HG03064 (cell line): ENCODE data around the gene SORBS1.

ENCODE experiments used
- ATAC-seq: cut with Tn5 transposase; IDR thresholded peaks from one replicate; pipeline ENCODE4 v1.9.1; 2021; ENCODE audit warnings: low read depth; ENCODE audit not compliant: unreplicated experiment

Gene SORBS1

DNA sequence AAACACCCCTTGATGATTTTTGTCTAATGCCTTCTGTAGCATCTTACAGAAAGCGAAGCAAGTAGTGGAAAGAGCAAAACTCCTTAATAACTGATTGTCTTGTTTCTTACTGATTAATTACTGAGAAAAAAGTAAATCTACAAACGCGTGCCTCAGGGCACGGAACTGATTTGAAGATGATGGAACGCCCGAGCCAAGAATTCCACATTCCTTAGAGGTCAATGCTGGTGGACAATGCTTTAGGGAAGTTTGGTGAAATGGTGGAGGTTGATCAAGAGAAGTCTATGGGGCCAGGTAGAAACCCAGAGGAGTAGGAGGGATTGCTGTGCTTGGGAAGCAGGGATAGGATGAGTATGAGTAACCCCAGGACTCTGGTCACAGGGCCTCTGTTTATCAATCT is 5.0 kb upstream of the SORBS1 start:
- ATAC-seq: no peak

GRCh38 chr10:95565336-95565735 is 4.2 kb upstream of the SORBS1 start:
- ATAC-seq: no peak

- ATAC-seq: no peak
Observed at GRCh38 chr10:95564291-95564690, 3.1 kb upstream of the SORBS1 start.

DNA sequence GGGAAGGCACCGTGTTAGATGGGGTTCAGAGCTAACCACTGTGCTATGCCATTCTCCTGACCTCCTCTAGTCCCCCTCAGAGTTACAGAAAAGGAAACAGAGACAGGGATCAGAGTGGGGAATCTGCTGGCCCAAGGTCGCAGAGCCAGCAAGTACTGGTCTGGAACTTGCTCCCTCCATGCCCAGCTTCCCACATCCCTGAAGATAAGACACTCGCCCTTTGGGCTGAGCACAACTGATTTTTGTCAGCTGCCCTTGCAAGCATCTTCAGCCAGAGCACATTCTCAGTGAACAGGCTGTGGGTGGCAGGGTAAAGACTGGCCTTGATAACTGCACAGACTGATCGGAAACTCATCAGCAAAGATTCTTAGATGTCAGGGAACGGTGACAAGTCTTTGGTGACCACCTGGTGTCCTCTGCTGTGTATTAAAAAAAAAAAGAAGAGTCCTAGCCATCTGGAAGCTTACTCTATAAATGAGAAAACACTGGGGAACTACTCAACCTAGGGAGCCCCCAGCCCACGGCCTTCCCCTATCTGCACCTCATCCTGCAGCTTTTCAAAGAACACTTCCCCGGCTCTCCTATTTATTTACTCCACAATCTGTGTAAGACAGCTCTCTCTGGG is 1.3 kb upstream of the SORBS1 start:
- ATAC-seq: no peak

DNA sequence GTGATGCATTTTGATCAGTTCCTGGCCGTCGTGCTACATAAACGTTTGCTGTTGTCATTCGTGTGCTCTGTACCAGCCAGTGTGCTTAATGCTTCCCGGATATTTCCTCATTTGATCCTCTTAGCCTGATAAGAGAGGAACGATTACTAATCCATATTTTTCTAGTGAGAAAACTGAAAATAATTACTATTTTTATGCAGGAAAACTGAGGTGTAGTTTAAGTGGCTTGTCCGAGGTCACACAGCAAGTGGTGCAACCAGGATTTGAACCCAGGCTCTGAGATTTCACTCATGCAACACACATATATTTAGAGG is 650 bp upstream of the SORBS1 start:
- ATAC-seq: no peak

DNA sequence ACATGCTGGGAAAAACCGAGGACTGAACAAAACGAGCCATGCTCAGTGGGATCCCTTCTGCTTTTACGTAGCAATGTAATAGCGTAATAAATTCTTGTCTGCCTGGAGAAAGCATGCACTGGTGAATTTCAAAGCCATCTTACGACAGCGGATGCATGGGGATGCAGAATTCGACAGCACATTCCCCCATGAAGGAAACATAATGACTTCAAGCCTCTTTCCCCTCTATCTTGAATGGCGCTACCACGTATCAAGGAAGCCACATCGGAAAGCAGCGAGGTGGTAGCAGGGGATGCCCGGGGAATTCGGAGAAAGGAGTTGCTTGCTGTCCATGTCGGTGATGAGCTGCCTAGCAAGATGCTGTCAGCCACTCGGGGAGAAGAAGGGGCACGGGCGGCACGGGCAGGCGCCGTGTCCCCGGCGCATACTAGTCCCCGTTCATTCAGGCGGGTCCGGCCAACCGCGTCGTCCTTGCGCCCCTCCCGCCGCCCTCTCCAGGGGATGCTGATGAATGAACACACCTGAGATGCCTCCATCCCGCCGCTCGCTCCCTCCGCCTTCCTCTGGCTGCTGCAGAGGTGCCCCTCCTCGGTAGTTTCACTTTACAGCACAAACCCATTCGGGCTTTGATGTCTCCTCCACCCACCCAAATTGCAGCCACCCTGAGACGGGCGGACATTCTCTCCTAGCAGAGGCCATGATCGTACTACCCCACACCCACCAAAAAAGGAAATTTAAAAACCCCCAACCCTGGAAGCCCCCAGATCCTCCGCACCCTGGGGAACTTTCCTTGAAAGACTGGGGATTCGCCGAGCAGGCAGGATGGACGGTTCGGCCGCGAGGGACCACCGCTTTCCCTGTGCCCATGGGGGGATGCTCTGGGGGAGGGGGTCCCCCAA is 644 bp downstream of the SORBS1 start:
- no peak for ATAC-seq

- no peak for ATAC-seq
Observed at GRCh38 chr10:95559896-95560277, 1.3 kb downstream of the SORBS1 start.

DNA sequence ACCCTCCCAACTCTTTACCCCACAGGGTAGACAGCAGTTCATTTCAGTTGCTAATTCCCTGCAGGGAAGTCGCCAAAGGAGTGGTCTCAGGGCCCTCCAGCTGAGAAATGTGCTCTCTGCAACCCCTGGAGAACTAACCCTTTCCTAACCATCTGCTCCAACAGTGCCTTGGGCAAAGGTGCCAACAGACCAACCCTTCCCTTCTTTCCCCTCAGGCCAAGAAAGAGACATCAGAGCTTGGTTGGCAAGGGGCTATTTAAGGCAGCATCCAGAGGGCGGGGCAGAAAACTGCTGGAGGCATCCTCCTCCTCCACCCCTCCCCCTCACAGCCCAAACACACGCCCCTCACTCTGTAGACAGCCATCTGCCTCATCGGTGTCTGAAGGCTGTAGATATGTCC is 1.7 kb downstream of the SORBS1 start:
- ATAC-seq: no peak

GRCh38 chr10:95558593-95559320 is 2.4 kb downstream of the SORBS1 start:
- no peak for ATAC-seq

DNA sequence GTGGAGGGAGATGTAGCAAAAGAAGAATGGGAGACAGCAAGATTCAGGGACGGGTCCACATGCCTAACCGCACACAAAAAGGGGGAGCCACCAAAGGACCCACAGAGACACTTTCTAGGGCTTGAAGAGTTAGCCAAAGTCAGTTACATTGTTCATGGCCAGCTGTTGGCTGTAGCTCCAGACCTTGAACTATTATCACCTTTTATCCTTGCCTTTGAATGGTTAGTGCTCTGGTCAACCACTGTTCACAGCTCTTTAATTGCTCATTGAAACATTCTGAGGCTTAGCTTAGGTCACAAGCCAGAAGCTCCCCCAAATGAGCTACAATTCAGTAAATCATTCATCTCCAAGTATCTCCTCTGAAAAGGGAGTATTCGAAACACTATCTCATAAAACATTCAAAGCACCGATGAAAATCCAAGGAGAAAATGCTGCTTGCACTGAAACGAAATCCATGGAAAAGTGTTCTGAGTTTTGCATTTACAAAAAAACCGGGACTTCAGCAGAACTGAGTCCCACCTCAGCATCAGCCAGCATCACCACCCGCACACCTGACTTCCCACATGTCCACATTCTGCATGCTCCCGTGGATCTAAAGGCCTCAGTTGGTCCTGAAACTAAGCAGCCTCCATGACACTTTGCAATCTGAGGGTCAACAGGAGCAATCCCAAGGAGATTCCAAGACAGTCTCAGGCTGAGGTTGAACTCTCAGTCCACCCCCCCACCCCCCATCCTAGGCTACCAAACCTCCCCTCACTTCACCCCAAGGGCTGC is 4.0 kb downstream of the SORBS1 start:
- ATAC-seq: no peak

DNA sequence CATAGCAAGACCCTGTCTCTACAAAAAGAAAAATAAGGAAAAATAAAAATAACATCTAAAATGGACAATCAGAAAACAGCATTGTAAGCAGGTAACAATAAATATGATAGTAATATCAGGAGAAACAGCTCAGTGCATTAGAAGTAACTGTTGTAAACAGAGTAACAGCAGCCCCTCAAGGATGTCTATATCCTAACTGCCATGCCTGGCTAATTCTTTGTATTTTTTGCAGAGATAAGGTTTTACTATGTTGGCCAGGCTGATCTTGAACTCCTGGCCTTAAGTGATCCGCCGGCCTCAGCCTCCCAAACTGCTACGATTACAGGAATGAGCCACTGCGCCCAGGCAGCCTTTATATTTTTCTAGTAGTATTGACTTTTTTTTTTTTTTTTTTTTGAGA is 7.5 kb downstream of the SORBS1 start:
- no peak for ATAC-seq

GRCh38 chr10:95552679-95553342 is 8.4 kb downstream of the SORBS1 start:
- ATAC-seq: no peak

- no peak for ATAC-seq
Observed at GRCh38 chr10:95550073-95550672, 11.0 kb downstream of the SORBS1 start.

GRCh38 chr10:95547791-95548435 is 13.3 kb downstream of the SORBS1 start:
- ATAC-seq: no peak

DNA sequence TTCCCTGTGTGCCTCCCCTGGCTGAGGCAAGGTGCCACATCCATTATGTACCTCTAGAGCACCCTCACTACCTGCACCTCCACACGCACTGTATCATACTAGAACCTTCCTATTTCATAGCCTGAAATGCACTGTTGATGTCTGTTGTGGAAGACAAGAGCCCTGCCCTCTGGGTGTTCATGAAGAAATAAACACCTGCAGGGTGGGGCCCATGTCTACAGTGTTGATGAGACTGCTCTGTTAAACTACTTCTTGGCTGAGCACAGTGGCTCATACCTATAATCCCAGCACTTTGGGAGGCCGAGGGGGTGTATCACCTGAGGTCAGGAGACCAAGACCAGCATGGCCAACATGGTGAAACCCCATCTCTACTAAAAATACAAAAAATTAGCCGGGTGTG is 14.0 kb downstream of the SORBS1 start:
- ATAC-seq: no peak

- ATAC-seq: no peak
Observed at GRCh38 chr10:95545981-95546380, 15.2 kb downstream of the SORBS1 start.

DNA sequence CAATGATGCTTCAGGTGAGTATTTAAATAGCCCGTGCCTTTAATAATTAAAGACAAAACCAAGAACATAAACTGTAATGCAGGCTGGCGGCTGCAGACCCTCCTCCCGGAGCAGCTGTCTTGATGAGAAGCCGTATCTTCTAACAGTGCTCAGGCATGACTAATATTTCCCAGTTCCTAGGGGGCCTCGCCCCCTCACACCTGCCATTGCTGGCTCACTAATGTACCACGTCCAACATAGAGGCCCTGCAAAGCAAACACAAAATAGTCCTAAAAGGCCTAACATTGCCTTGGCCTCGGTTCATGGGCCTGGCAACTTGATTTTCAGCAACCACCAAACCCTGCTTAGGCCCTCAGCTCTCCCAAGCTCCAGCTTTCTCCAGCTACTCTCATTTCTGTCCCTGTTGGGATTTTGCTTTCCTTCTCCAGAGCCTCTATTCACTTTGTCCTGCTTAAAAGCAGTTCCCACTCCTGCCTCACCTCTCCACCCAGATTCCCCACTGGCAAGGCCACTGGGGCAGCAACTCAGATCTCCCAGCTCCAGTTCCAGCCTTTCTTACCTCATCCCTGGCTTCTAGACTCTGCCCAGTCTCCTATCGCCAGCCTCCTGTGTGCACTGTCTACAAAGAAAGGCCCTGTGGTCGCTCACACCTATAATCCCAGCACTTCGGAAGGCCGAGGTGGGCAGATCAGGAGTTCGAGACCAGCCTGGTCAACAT is 16.2 kb downstream of the SORBS1 start:
- ATAC-seq: no peak

DNA sequence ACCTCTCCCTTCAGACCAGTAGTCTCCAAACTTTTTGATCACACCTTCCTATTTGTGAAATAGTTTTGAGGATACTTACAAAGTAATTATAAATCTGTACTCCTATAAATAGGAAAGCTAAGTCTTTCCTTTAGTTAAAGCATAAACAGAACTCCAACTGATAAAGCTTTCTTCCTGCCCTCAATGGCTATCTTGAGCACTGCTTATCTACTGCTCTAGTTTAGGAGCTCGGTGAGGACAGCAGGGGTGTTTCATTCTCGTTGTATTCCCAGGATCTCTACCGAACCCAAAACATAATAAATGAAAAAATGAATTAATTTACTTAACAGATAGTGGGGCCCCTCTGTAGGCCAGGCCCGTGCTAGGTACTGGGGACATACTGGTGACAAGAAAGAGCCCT is 17.7 kb downstream of the SORBS1 start:
- ATAC-seq: no peak

DNA sequence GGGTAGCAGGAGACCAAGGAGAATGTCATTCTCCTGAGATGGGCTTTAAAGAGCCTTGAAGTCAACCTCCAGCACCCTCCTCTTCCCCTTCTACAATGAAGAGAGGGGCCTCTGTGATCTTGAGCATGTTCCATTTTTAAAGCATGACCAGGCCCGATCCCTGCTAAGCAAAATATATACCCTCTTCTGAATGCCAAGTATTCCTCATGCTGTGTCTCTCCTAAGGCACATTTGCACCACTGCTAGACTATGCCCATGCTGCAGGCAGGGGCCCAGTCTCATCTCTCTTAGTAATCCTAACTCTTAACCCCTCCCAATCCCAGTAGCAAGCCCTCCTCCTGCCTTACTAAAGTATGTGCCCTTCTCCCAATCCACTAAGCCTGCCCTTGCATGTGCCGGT is 18.4 kb downstream of the SORBS1 start:
- no peak for ATAC-seq
